HCT116 (cell line): Measurements from ENCODE around the gene CEP170B. TPM values are rescaled to one million over a fixed set of nuclear protein-coding genes. Genes with fewer than 3 reads are reported as not detected.

Experiments used
- ATAC-seq: fragments of 200-7000 bp; cut with Tn5 transposase; 2 replicates; pipeline ENCODE4 v1.9.1; 2020; ENCODE audit warnings: mild to moderate bottlenecking, moderate library complexity
- BruUV-seq: library from RNA; stranded (reverse); fragments of 400-500 nt; replicated peaks from 2 replicates; lab custom pipeline; 2021; lab: Mats Ljungman, UMichigan
- CTCF ChIA-PET: fragments of 300-600 bp; sonication (Branson Sonifier 250); formaldehyde crosslinking; loops from one replicate; lab custom pipeline; 2021; ENCODE audit warnings: antibody characterized with exemption; lab: Charles Lee
- POLR2A ChIA-PET: fragments of 300-600, 350-600 bp; sonication (Branson Sonifier 250); formaldehyde crosslinking; loops from one replicate; lab custom pipeline; 2021; ENCODE audit warnings: antibody characterized with exemption; lab: Charles Lee
- RAD21 ChIA-PET, 2 experiments: fragments of 300-600 bp; sonication (Branson Sonifier 250); formaldehyde crosslinking; loops; one replicate each; lab custom pipeline; 2023; ENCODE audit warnings: low total read pairs in 2 of 2; ENCODE audit not compliant: uncharacterized antibody in 2 of 2, unreplicated experiment in 2 of 2, low non-redundant PET in 1 of 2; lab: Charles Lee
- DNase-seq: peaks from one replicate; pipeline ENCODE4 v3.0.0-alpha.2; 2010; ENCODE audit warnings: low read depth, low spot score
- H2AFZ ChIP-seq: fragments of 200-600 bp; shearing (Covaris generic), sonication (generic); 2 replicates; pipeline ENCODE4 v1.6.1; 2017; ENCODE audit warnings: low read depth, mixed run types, mixed read lengths, antibody characterized with exemption, low read length; ENCODE audit not compliant: poor library complexity, severe bottlenecking
- H3K27ac ChIP-seq: 2 replicates; pipeline ENCODE4 v1.5.1; 2012; ENCODE audit warnings: low read depth, low read length
- H3K27me3 ChIP-seq: fragments of 200-600 bp; sonication (generic); 2 replicates; pipeline ENCODE4 v1.6.1; 2016; ENCODE audit warnings: mixed run types, low read length, mixed read lengths; ENCODE audit not compliant: insufficient read depth
- H3K36me3 ChIP-seq, 2 experiments: fragments of 200-500 bp in 1 of 2; fragments of 200-600 bp in 1 of 2; sonication (Bioruptor generic) in 1 of 2; sonication (generic) in 1 of 2; 2 replicates each; pipeline versions ENCODE4 v1.5.1 to v1.6.1; 2014 to 2016; ENCODE audit warnings: low read length in 2 of 2, inconsistent platforms in 1 of 2, mixed read lengths in 1 of 2, mixed run types in 1 of 2; ENCODE audit not compliant: insufficient read depth in 2 of 2, control insufficient read depth in 1 of 2
- H3K4me1 ChIP-seq, 2 experiments: fragments of 200-600 bp in 1 of 2; sonication (generic) in 1 of 2; 2 replicates each; pipeline versions ENCODE4 v1.5.1 to v1.6.1; 2012 to 2017; ENCODE audit warnings: low read length in 2 of 2, inconsistent platforms in 1 of 2, mild to moderate bottlenecking in 1 of 2, mixed read lengths in 1 of 2, mixed run types in 1 of 2, moderate library complexity in 1 of 2; ENCODE audit not compliant: insufficient read depth in 2 of 2, control insufficient read depth in 1 of 2
- H3K4me2 ChIP-seq: fragments of 200-600 bp; sonication (generic); 2 replicates; pipeline ENCODE4 v1.6.1; 2017; ENCODE audit warnings: mixed run types, low read length, mixed read lengths
- H3K4me3 ChIP-seq, 2 experiments: fragments of 200-600 bp in 1 of 2; sonication (generic) in 1 of 2; replicated peaks in 1 of 2; 2 replicates each; pipeline ENCODE4 v1.5.1; 2011 to 2016; ENCODE audit warnings: low read length in 2 of 2, control low read depth in 1 of 2, low read depth in 1 of 2, mild to moderate bottlenecking in 1 of 2, mixed read lengths in 1 of 2, mixed run types in 1 of 2
- H3K79me2 ChIP-seq: fragments of 200-600 bp; sonication (generic); 2 replicates; pipeline ENCODE4 v1.6.1; 2017; ENCODE audit warnings: mild to moderate bottlenecking, mixed run types, low read length, moderate library complexity, mixed read lengths; ENCODE audit not compliant: insufficient read depth
- H3K9ac ChIP-seq: fragments of 200-600 bp; sonication (generic); 2 replicates; pipeline ENCODE4 v1.6.1; 2016; ENCODE audit warnings: low read length, mixed read lengths
- H3K9me2 ChIP-seq: fragments of 200-600 bp; sonication (generic), shearing (Covaris generic); 2 replicates; pipeline ENCODE4 v1.6.1; 2017; ENCODE audit warnings: mixed run types, mild to moderate bottlenecking, moderate library complexity; ENCODE audit not compliant: insufficient read depth
- H3K9me3 ChIP-seq, 2 experiments: fragments of 200-500 bp in 1 of 2; fragments of 200-600 bp in 1 of 2; sonication (Bioruptor generic) in 1 of 2; sonication (generic) in 1 of 2; 2 replicates each; pipeline ENCODE4 v1.6.1; 2014 to 2017; ENCODE audit warnings: low read length in 2 of 2, mixed read lengths in 2 of 2, inconsistent platforms in 1 of 2, low read depth in 1 of 2, mild to moderate bottlenecking in 1 of 2, mixed run types in 1 of 2, moderate library complexity in 1 of 2; ENCODE audit not compliant: control insufficient read depth in 1 of 2, insufficient read depth in 1 of 2
- H4K20me1 ChIP-seq: fragments of 200-600 bp; sonication (generic), shearing (Covaris generic); 2 replicates; pipeline ENCODE4 v1.6.1; 2017; ENCODE audit warnings: mixed run types, mild to moderate bottlenecking, moderate library complexity; ENCODE audit not compliant: insufficient read depth
- CEBPB ChIP-seq: IDR thresholded peaks from 2 replicates; pipeline ENCODE4 v1.6.1; 2012; ENCODE audit warnings: low read depth
- CTCF ChIP-seq, 3 experiments: fragments of 200-600 bp in 1 of 3; sonication (generic) in 1 of 3; IDR thresholded peaks in 2 of 3; conservative IDR thresholded peaks in 1 of 3; 2 replicates each; pipeline ENCODE4 v1.5.1; 2012 to 2017; ENCODE audit warnings: low read depth in 2 of 3, low read length in 2 of 3, antibody characterized with exemption in 1 of 3, borderline replicate concordance in 1 of 3, control low read depth in 1 of 3, mild to moderate bottlenecking in 1 of 3, mixed read lengths in 1 of 3, mixed run types in 1 of 3, moderate library complexity in 1 of 3; ENCODE audit not compliant: insufficient read depth in 1 of 3
- ELF1 ChIP-seq: IDR thresholded peaks from 2 replicates; pipeline ENCODE4 v1.6.1; 2012; ENCODE audit warnings: low read depth, borderline replicate concordance
- EZH2phosphoT487 ChIP-seq: fragments of 200-600 bp; IDR thresholded peaks from 2 replicates; pipeline ENCODE4 v1.6.1; 2018; ENCODE audit warnings: antibody characterized with exemption, borderline replicate concordance
- FOSL1 ChIP-seq: IDR thresholded peaks from 2 replicates; pipeline ENCODE4 v1.6.1; 2012; ENCODE audit warnings: low read depth
- JUND ChIP-seq: IDR thresholded peaks from 2 replicates; pipeline ENCODE4 v1.6.1; 2012
- MAX ChIP-seq: IDR thresholded peaks from 2 replicates; pipeline ENCODE4 v1.6.1; 2012
- POLR2A ChIP-seq: IDR thresholded peaks from 2 replicates; pipeline ENCODE4 v1.7.0; 2011; ENCODE audit warnings: borderline replicate concordance; ENCODE audit not compliant: insufficient read depth, insufficient read length; ENCODE audit errors: extremely low read depth
- POLR2AphosphoS5 ChIP-seq: IDR thresholded peaks from 2 replicates; pipeline ENCODE4 v1.6.1; 2011; ENCODE audit warnings: mild to moderate bottlenecking, low read depth, low read length, moderate library complexity
- RAD21 ChIP-seq: IDR thresholded peaks from 2 replicates; pipeline ENCODE4 v1.6.1; 2012; ENCODE audit warnings: low read depth, mild to moderate bottlenecking
- REST ChIP-seq: IDR thresholded peaks from 2 replicates; pipeline ENCODE4 v1.6.1; 2012; ENCODE audit warnings: low read depth
- SP1 ChIP-seq: IDR thresholded peaks from 2 replicates; pipeline ENCODE4 v1.6.1; 2012; ENCODE audit warnings: low read depth
- TCF7L2 ChIP-seq: IDR thresholded peaks from 2 replicates; pipeline ENCODE4 v1.7.0; 2011; ENCODE audit warnings: borderline replicate concordance, inconsistent platforms; ENCODE audit not compliant: insufficient read depth, insufficient read length; ENCODE audit errors: extremely low read depth
- YY1 ChIP-seq: IDR thresholded peaks from 2 replicates; pipeline ENCODE4 v1.6.1; 2011; ENCODE audit warnings: low read length, low read depth, moderate library complexity, mild to moderate bottlenecking; ENCODE audit not compliant: insufficient replicate concordance; ENCODE audit errors: extremely low read depth
- ZBTB33 ChIP-seq: IDR thresholded peaks from 2 replicates; pipeline ENCODE4 v1.6.1; 2011; ENCODE audit warnings: mild to moderate bottlenecking, low read length, moderate library complexity; ENCODE audit not compliant: insufficient replicate concordance; ENCODE audit errors: extremely low read depth
- ZFX ChIP-seq: fragments of 450-650 bp; IDR thresholded peaks from 2 replicates; pipeline ENCODE4 v1.6.1; 2017
- ZNF274 ChIP-seq: fragments of 200-500 bp; sonication (Bioruptor generic); IDR thresholded peaks from 2 replicates; pipeline ENCODE4 v1.6.1; 2014; ENCODE audit warnings: mild to moderate bottlenecking, low read depth, low read length, inconsistent platforms
- intact Hi-C: fragments of 100-400 bp; cut with micrococcal nuclease; formaldehyde crosslinking; loops from 2 replicates; pipeline ENCODE4 v1.10.0; 2022
- total RNA-seq: library from RNA; stranded (reverse); gene quantifications from one replicate; pipeline ENCODE4 v1.2.1, GENCODE V29; 2021; ENCODE audit not compliant: unreplicated experiment

Gene CEP170B
- total RNA-seq, 1 experiment from 2014 or later: 45.9 TPM

- H2AFZ ChIP-seq: no peak overlapping the region
- ChIA-PET POLR2A (no interaction called here), CTCF (no interaction called here), RAD21 (no interaction called here)
- DNase-seq (no peak), ATAC-seq (no peak)
- no peaks in the 10 kb centered on the region for H3K27me3 ChIP-seq
- no TSS peak for BruUV-seq
- no peaks in the 10 kb centered on the region for H3K9me3 ChIP-seq
- no peak overlapping the region for H3K4me2 ChIP-seq
- no peak overlapping the region for H3K27ac ChIP-seq
- H3K4me1 ChIP-seq: peaks cover 12% of the 10 kb centered on the region in 2 experiments
- TF ChIP-seq CEBPB (no peak), ZNF274 (no peak), YY1 (no peak), ELF1 (no peak), RAD21 (no peak), EZH2phosphoT487 (no peak), TCF7L2 (no peak), ZFX (no peak), ZBTB33 (no peak), FOSL1 (no peak), JUND (no peak), MAX (no peak), POLR2A (no peak), POLR2AphosphoS5 (no peak), SP1 (no peak), REST (no peak), CTCF (IDR thresholded peaks at IDR 0.05 in 2 of 3, conservative IDR thresholded peaks at IDR 0.05 in 1 of 3; ENCODE audit: borderline replicate concordance in 1 of 3, insufficient read depth in 1 of 3, low read depth in 2 of 3, low read length in 2 of 3) (no peak)
- peaks cover 6 to 28% of the 10 kb centered on the region in 2 experiments; a peak in 2 of 4 replicates for H3K36me3 ChIP-seq
- no peaks in the 10 kb centered on the region for H3K9me2 ChIP-seq
- no peak overlapping the region for H3K9ac ChIP-seq
- no peaks in the 10 kb centered on the region for H3K79me2 ChIP-seq
- intact Hi-C loops: no loop called here
- no peak overlapping the region for H3K4me3 ChIP-seq
- H4K20me1 ChIP-seq: no peaks in the 10 kb centered on the region
Measured at GRCh38 chr14:104885031-104885972, 20.2 kb downstream of the CEP170B start.
